ENCODE results near the gene CLIC6.

DNA sequence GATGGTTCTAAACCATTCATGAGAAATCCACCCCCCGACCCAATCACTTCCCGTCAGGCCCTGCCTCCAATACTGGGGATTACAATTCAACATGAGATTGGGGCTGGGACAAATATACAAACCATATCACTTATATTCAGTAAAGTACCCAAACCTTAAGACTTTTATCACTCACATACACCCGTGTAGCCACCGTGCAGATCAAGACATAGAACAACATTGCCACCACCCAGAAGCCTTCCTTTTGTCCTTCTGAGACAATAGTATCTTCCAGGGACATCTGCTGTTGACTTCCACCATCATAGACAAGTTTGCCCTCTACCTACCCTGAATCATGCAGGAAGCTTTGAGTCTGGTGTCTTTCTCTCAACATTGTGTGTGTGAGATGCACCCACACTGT is 37.5 kb downstream of the CLIC6 start:
- TF ChIP-seq, protein P1, sequence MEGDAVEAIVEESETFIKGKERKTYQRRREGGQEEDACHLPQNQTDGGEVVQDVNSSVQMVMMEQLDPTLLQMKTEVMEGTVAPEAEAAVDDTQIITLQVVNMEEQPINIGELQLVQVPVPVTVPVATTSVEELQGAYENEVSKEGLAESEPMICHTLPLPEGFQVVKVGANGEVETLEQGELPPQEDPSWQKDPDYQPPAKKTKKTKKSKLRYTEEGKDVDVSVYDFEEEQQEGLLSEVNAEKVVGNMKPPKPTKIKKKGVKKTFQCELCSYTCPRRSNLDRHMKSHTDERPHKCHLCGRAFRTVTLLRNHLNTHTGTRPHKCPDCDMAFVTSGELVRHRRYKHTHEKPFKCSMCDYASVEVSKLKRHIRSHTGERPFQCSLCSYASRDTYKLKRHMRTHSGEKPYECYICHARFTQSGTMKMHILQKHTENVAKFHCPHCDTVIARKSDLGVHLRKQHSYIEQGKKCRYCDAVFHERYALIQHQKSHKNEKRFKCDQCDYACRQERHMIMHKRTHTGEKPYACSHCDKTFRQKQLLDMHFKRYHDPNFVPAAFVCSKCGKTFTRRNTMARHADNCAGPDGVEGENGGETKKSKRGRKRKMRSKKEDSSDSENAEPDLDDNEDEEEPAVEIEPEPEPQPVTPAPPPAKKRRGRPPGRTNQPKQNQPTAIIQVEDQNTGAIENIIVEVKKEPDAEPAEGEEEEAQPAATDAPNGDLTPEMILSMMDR (IDR thresholded peaks at IDR 0.05): no peak
- TF ChIP-seq POLR2A (IDR thresholded peaks at IDR 0.05): no peak
